HAP-1 (cell line): ENCODE data around the gene OR5A1.

Experiments used
- DNase-seq, 2 experiments: peaks; one replicate each; pipeline ENCODE4 v3.0.0-alpha.2; 2016 to 2020; ENCODE audit warnings: low spot score in 2 of 2
- H3K27me3 ChIP-seq: fragments of 250-450 bp; sonication (Bioruptor Pico); 2 replicates; pipeline ENCODE4 v1.5.1; 2020; ENCODE audit warnings: low read depth, mild to moderate bottlenecking, moderate library complexity
- H3K36me3 ChIP-seq: fragments of 250-450 bp; sonication (Bioruptor Pico); replicated peaks from 2 replicates; pipeline ENCODE4 v1.5.1; 2020; ENCODE audit warnings: mild to moderate bottlenecking
- H3K4me1 ChIP-seq: fragments of 250-450 bp; sonication (Bioruptor Pico); 2 replicates; pipeline ENCODE4 v1.5.1; 2020; ENCODE audit warnings: mild to moderate bottlenecking
- H3K4me3 ChIP-seq: fragments of 250-450 bp; sonication (Bioruptor Pico); 2 replicates; pipeline ENCODE4 v1.5.1; 2020; ENCODE audit warnings: mild to moderate bottlenecking, moderate library complexity
- H3K9me3 ChIP-seq: fragments of 250-450 bp; sonication (Bioruptor Pico); 2 replicates; pipeline ENCODE4 v1.5.1; 2020; ENCODE audit warnings: mild to moderate bottlenecking, moderate library complexity
- in situ Hi-C: fragments of 300-500 bp; cut with MboI; formaldehyde crosslinking; loops from 3 replicates; pipeline ENCODE4 v1.14.3; 2020; ENCODE audit warnings: low sequenced_read_pairs, inconsistent platforms, mixed read lengths

OR5A1 gene

GRCh38 chr11:59436169-59436568 lies at the start of gene OR5A1:
OR5A1 (plus strand) TSS chr11:59436469; CDS start chr11:59443169, 6,700 bp downstream.
- in situ Hi-C loops = no loop called here
- Histone ChIP-seq H3K4me1 (no peaks in the 10 kb centered on the region), H3K27me3 (peaks cover 8% of the 10 kb centered on the region; the same call in 1 of the 2 replicates), H3K36me3 (no peaks in the 10 kb centered on the region), H3K4me3 (no peak within 1 kb of the TSS), H3K9me3 (no peaks in the 10 kb centered on the region)
- no peak for DNase-seq

DNA sequence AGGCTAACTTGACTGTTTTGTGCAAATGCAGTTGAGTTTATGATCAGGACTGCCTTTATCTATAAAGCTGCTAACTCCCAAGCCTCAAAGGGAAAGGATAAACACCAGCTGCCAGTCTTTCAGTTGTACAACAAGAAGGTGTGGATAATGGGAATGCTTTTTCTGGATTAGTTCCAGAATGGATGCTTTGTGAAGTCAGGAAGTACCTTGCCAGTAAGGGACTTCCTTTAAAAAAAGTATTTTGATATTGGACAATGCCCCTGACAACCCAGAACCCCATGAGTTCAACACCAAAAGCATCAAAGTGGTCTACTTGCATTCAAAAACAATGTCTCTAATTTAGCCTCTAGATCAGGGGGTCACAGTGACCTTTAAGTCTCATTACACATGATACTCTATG lies 42.1 kb upstream of the OR5A1 start:
- Histone ChIP-seq H3K27me3 (peaks cover 2% of the 10 kb centered on the region; the same call in 1 of the 2 replicates), H3K9me3 (no peaks in the 10 kb centered on the region), H3K4me3 (no peak overlapping the region), H3K4me1 (no peaks in the 10 kb centered on the region), H3K36me3 (no peaks in the 10 kb centered on the region)
- DNase-seq = no peak
- in situ Hi-C loops = no loop called here

- Histone ChIP-seq H3K27me3 (no peaks in the 10 kb centered on the region), H3K9me3 (peaks cover 2% of the 10 kb centered on the region; the same call in 1 of the 2 replicates), H3K4me3 (no peak overlapping the region), H3K36me3 (no peaks in the 10 kb centered on the region), H3K4me1 (no peaks in the 10 kb centered on the region)
- DNase-seq = no peak
- in situ Hi-C loops = no loop called here
Measured at GRCh38 chr11:59400461-59401261, 35.6 kb upstream of the OR5A1 start.

DNA sequence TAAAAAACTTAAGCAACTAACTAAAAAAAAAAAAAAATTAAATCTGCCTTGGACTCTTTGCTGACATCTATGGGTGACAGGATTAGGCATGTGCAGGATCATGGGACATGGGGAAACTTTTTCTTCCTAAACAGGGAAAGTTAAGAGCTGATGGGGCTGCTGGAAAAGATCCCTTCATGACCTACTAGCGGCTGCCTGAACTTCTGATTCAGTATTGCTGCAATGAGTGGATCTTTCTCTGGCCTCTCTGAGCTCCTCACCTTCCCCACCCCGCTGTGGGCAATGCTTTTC lies 35.1 kb upstream of the OR5A1 start:
- Histone ChIP-seq H3K9me3 (peaks cover 2% of the 10 kb centered on the region; the same call in 1 of the 2 replicates), H3K4me1 (no peaks in the 10 kb centered on the region), H3K27me3 (no peaks in the 10 kb centered on the region), H3K36me3 (no peaks in the 10 kb centered on the region), H3K4me3 (no peak overlapping the region)
- in situ Hi-C loops = no loop called here
- no peak for DNase-seq

- H3K4me3 ChIP-seq = no peak overlapping the region
- no peaks in the 10 kb centered on the region for H3K27me3 ChIP-seq
- no peak for DNase-seq
- H3K36me3 ChIP-seq = no peaks in the 10 kb centered on the region
- in situ Hi-C loops = no loop called here
- H3K4me1 ChIP-seq = no peaks in the 10 kb centered on the region
- peaks cover 2% of the 10 kb centered on the region; the same call in 1 of the 2 replicates for H3K9me3 ChIP-seq
Measured at GRCh38 chr11:59403546-59403945, 32.7 kb upstream of the OR5A1 start.

DNA sequence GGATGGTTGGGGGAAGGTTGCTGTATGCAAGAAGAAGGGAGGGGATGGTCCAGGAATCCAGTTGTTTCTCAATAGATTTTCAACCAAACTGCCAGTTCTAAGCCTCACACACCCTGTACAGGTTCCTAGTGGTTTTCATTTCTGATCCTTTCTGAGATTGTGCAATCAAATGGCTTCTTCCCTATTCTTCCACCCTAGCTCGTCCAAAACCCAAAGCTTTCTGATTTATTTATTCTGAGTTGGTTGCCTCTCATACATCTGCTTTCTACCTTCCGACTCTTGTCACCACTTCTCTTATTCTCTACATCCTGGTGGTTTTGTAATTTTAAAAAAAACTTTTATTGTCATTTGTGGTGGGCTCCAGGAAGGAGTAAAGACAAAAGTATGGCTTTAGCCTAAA lies 22.6 kb upstream of the OR5A1 start:
- in situ Hi-C loops = no loop called here
- no peaks in the 10 kb centered on the region for H3K36me3 ChIP-seq
- H3K4me1 ChIP-seq = no peaks in the 10 kb centered on the region
- H3K27me3 ChIP-seq = 0 out of 2 replicates have a peak, but pooled peaks cover 2% of the 10 kb centered on the region
- H3K4me3 ChIP-seq = no peak overlapping the region
- no peak for DNase-seq
- no peaks in the 10 kb centered on the region for H3K9me3 ChIP-seq

DNA sequence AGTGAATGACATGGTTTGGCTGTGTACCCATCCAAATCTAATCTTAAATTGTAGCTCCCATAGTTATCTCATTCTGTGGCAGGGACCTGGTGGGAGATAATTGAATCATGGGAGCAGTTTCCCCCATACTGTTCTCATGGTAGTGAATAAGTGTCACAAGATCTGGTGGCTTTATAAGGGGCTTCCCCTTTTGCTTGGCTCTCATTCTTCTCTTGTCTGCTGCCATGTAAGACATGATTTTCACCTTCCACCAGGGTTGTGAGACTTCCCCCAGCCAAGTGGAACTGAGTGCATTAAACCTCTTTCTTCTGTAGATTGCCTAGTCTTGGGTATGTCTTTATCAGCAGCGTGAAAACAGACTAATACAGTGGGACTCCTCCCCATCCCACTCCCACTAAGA lies 21.2 kb upstream of the OR5A1 start:
- in situ Hi-C loops = no loop called here
- Histone ChIP-seq H3K4me1 (no peaks in the 10 kb centered on the region), H3K27me3 (0 out of 2 replicates have a peak, but pooled peaks cover 3% of the 10 kb centered on the region), H3K4me3 (no peak overlapping the region), H3K9me3 (no peaks in the 10 kb centered on the region), H3K36me3 (no peaks in the 10 kb centered on the region)
- no peak for DNase-seq

GRCh38 chr11:59416613-59417012 lies 19.7 kb upstream of the OR5A1 start:
- Histone ChIP-seq H3K36me3 (no peaks in the 10 kb centered on the region), H3K4me1 (no peaks in the 10 kb centered on the region), H3K27me3 (0 out of 2 replicates have a peak, but pooled peaks cover 3% of the 10 kb centered on the region), H3K4me3 (no peak overlapping the region), H3K9me3 (no peaks in the 10 kb centered on the region)
- DNase-seq = no peak
- in situ Hi-C loops = no loop called here

DNA sequence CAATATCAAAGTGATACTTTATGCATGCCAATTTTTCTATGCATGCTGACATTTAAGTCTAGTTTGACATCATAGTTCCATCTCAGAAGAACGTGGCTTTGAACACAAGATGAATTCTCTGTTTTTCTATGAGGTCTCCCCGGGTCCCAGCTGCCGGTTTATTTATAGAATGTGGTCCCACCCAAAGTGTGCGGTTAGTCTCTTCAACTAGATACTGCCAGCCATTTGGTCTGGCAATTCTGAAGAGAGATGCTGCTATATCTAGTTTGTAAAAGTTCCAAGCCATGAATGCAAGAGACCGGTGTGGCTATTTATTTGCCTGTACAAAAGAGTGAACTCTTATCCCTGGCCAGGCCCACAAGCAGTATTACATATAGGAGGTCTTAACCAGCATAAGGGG lies 19.2 kb upstream of the OR5A1 start:
- DNase-seq = no peak
- Histone ChIP-seq H3K27me3 (0 out of 2 replicates have a peak, but pooled peaks cover 3% of the 10 kb centered on the region), H3K9me3 (no peaks in the 10 kb centered on the region), H3K36me3 (no peaks in the 10 kb centered on the region), H3K4me1 (no peaks in the 10 kb centered on the region), H3K4me3 (no peak overlapping the region)
- in situ Hi-C loops = no loop called here

DNA sequence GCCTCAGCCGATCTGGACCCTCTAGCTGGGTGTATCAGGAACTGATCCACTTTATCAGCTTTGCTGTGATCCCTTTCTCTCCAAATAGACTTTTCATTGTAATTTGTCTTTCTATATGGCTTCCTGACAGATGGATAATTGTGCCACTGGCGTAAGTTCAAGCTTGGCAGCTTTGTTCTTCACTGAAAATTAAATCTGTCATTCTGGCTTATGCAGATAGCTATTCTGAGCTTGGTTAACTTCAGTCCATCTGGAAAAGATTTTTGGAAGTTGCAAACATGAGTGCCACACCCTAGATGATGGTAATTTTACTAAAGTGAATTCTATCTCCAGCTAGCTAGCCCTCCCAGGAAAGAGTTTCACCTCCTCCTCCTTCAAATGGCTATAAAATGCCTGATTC lies 18.1 kb upstream of the OR5A1 start:
- no peaks in the 10 kb centered on the region for H3K36me3 ChIP-seq
- no peaks in the 10 kb centered on the region for H3K4me1 ChIP-seq
- no peaks in the 10 kb centered on the region for H3K9me3 ChIP-seq
- no peak overlapping the region for H3K4me3 ChIP-seq
- in situ Hi-C loops = no loop called here
- 0 out of 2 replicates have a peak, but pooled peaks cover 3% of the 10 kb centered on the region for H3K27me3 ChIP-seq
- no peak for DNase-seq

DNA sequence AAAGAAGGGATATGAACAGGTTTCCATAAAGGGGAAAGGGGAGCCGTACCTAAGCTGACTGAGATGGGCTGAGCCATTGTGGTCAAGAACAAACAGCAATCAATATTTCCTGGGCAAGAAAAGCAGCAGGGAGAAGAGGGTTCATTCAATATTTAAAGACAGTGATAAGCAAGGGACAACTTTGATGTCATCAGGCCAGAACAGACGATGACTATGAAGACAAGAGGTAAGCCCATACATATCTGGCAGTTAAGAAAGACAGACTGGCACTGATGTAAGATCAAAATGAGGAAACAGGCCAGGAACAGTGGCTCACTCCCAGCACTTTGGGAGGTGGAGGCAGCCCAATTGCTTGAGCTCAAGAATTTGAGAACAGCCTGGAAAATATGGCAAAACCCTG lies 12.4 kb upstream of the OR5A1 start:
- Histone ChIP-seq H3K4me1 (no peaks in the 10 kb centered on the region), H3K9me3 (no peaks in the 10 kb centered on the region), H3K36me3 (no peaks in the 10 kb centered on the region), H3K27me3 (no peaks in the 10 kb centered on the region), H3K4me3 (no peak overlapping the region)
- in situ Hi-C loops = no loop called here
- DNase-seq = no peak

GRCh38 chr11:59425131-59425530 lies 11.1 kb upstream of the OR5A1 start:
- Histone ChIP-seq H3K27me3 (no peaks in the 10 kb centered on the region), H3K9me3 (no peaks in the 10 kb centered on the region), H3K36me3 (no peaks in the 10 kb centered on the region), H3K4me1 (no peaks in the 10 kb centered on the region), H3K4me3 (no peak overlapping the region)
- DNase-seq = no peak
- in situ Hi-C loops = no loop called here

- H3K36me3 ChIP-seq = no peaks in the 10 kb centered on the region
- H3K4me1 ChIP-seq = no peaks in the 10 kb centered on the region
- DNase-seq = no peak
- H3K27me3 ChIP-seq = no peaks in the 10 kb centered on the region
- no peaks in the 10 kb centered on the region for H3K9me3 ChIP-seq
- no peak within 1 kb of the TSS for H3K4me3 ChIP-seq
- in situ Hi-C loops = no loop called here
Measured at GRCh38 chr11:59426361-59427067, 9.8 kb upstream of the OR5A1 start, which contains the start of gene OR5A2. OR5A2 (minus strand) TSS chr11:59426413; CDS start chr11:59422953, 3,460 bp downstream.

DNA sequence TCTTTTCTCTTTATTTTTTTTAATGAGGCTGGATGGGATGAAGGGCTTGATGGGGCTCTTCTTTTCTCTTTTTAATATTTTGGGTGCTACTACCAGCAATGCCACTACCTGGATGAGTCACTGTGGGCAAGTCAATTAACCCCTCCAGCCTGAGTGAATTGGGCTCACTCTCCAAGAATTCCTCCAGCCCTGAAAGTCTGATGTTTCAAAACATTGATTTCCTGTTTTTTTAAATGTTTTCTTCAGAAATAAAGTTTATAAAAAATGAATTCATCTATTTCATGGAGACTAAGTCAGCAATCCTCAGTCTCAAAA lies 9.2 kb upstream of the OR5A1 start:
- in situ Hi-C loops = no loop called here
- Histone ChIP-seq H3K4me3 (no peak overlapping the region), H3K36me3 (no peaks in the 10 kb centered on the region), H3K4me1 (no peaks in the 10 kb centered on the region), H3K9me3 (no peaks in the 10 kb centered on the region), H3K27me3 (no peaks in the 10 kb centered on the region)
- DNase-seq = no peak
